GM12864 (cell line): ENCODE results near the gene AIRE.

Source experiments
- DNase-seq: peaks from one replicate; pipeline ENCODE4 v3.0.0-alpha.2; 2011; ENCODE audit warnings: low read depth
- H3K4me3 ChIP-seq: 2 replicates; pipeline ENCODE4 v1.5.1; 2011; ENCODE audit warnings: mild to moderate bottlenecking, low read depth, low read length, control low read depth
- CTCF ChIP-seq: IDR thresholded peaks from 2 replicates; pipeline ENCODE4 v1.5.1; 2011; ENCODE audit warnings: low read depth, mild to moderate bottlenecking, moderate library complexity, low read length, control low read depth, inconsistent platforms; ENCODE audit errors: missing control alignments

The AIRE gene

DNA sequence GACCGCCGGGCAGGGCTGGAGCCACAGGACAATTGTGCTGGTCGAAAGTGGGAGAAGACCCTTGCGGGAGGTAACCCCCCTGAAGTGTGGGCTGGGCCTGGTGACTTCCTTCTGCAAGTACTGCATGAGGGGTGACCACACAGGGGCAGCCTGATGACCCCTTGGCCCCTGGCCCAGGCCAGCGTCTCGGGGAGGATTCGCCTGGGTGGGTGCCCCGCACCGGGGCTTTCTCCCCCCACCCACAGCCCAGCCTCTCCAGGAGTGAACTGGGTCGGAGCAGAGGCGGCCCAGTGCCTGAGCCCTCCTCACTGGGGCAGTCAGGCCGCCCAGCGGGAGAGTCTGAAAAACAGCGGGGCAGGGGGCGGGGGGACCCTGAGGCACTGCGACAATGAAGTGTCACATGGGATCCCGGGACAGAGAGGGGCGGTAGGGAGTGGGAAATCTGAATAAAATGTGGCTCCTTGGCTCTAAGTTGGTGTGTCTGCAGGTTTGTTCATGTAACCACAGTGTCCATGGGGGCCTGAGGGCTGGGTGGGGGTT lies 22.4 kb upstream of the AIRE start:
- H3K4me3 ChIP-seq, result no peak overlapping the region
- DNase-seq, result no peak
- no peak for TF ChIP-seq CTCF

GRCh38 chr21:44263768-44264167 lies 21.9 kb upstream of the AIRE start:
- no peak for DNase-seq
- TF ChIP-seq CTCF, result no peak
- H3K4me3 ChIP-seq, result no peak overlapping the region

DNA sequence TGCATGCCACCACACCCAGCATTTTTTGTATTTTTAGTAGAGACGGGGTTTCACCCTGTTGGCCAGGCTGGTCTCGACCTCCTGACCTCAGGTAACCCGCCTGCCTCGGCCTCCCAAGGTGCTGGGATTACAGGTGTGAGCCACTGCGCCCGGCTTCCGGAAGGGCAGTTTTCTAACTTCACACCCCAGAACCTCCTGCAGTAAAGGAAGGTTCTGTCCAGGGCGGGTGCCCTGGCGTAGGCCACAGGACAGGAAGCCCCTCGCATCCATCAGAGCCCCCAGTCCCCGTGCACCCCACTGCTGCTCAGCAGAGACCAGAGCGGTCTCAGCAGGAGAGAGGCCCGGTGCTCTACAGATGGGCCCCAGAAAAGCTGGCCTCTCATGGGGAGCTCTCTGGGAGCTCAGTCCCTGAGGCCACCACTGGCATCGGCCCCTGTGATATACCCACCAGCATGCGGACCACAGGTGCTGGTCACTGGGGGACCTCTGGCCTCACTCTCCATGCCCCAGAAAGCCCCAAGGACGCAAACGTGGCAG lies 19.9 kb upstream of the AIRE start:
- no peak overlapping the region for H3K4me3 ChIP-seq
- no peak for DNase-seq
- no peak for TF ChIP-seq CTCF

- no peak overlapping the region for H3K4me3 ChIP-seq
- DNase-seq, result peak; percentile 10
- peak; percentile 59 for TF ChIP-seq CTCF
Observed at GRCh38 chr21:44267655-44268142, 18.0 kb upstream of the AIRE start.

- H3K4me3 ChIP-seq, result no peak overlapping the region
- TF ChIP-seq CTCF, result no peak
- no peak for DNase-seq
Observed at GRCh38 chr21:44269090-44269489, 16.6 kb upstream of the AIRE start.

DNA sequence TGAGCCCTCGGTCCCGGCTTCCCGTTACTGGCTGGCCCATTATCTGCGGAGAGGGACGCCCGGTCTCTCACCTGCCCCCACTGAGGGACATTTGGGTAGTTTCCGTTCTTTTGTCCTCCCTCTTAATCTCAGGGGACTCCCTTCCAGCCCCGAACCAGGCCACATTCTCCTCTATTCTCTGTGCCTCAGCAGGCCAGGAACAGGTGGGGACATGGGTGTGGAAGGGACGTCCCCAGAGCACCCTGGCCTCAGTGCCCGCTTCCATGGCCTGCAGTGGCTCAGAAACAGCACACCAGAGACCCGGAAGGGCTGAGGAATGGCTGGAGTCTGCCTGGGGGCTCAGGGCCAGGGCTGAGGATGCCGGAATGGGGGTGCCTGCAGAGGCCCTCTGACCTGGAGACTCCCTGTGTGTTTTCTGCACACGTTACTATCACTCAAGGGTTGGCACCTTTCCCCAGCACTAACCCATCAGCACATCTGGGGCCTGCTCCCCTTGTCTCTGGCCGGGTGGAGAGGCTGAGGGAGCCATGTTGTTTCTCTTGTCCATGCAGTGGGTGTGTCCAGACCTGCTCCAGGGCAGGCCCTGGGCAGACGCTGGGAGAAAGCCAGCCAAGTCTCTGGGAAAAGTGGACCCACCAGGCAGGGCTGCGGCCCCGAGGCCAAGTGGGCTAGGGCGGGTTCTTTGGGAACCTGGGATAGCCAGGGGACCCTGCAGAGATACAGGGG lies 14.0 kb upstream of the AIRE start:
- no peak for TF ChIP-seq CTCF
- H3K4me3 ChIP-seq, result no peak overlapping the region
- no peak for DNase-seq

DNA sequence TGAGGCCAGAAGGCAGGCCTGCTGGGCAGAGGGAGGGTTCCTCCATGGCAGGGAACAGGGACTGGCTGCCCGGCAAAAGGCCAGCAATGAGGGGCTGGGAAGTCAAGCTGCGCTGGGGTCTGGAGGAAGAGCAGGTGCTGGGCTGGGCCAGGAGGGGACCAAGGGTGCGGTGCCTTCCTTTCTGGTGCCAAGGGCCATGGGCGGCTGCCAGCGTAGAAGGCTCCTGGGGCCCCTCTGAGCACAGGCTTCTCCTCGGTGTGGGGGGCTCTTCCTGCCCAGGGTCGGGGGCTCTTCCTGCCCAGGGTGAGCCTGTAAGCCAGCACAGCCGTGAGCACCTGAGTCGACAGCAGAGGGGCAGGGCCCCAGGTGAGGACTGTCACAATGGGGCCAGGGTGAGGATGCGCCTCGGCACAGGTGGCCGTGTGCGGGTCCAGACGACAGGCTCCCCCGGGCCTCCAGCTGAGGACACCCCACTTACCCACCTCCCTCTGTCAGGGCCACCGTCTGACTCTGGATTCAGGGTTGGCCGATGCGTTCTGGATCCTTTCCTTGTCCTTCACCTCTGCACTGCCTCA lies 13.3 kb upstream of the AIRE start:
- DNase-seq, result no peak
- no peak overlapping the region for H3K4me3 ChIP-seq
- no peak for TF ChIP-seq CTCF
